SK-N-SH treated with all-trans-retinoic acid at 6 μM for 48 hours (cell line): ENCODE results near the gene KLHL14.

ENCODE experiments used
- ATAC-seq: fragments of 200-7000 bp; cut with Tn5 transposase; 3 replicates; pipeline ENCODE4 v1.9.1; 2020; ENCODE audit warnings: mild to moderate bottlenecking, moderate library complexity
- ARNTL ChIP-seq: fragments of 450-650 bp; formaldehyde crosslinking; IDR thresholded peaks from 2 replicates; pipeline ENCODE4 v1.5.0; 2020; ENCODE audit warnings: low read depth, mild to moderate bottlenecking, moderate library complexity, borderline replicate concordance
- CREB5 ChIP-seq: fragments of 250-450 bp; sonication (Bioruptor Pico); IDR thresholded peaks from 2 replicates; pipeline ENCODE4 v1.5.1; 2020; ENCODE audit warnings: low read depth, mild to moderate bottlenecking, moderate library complexity
- CSDC2 ChIP-seq: fragments of 250-450 bp; sonication (Bioruptor Pico); IDR thresholded peaks from 2 replicates; pipeline ENCODE4 v1.5.0; 2020; ENCODE audit warnings: mild to moderate bottlenecking, moderate library complexity
- CSRNP3 ChIP-seq: fragments of 250-450 bp; sonication (Bioruptor Pico); IDR thresholded peaks from 2 replicates; pipeline ENCODE4 v1.5.1; 2021; ENCODE audit warnings: mild to moderate bottlenecking, moderate library complexity
- ESRRG ChIP-seq: fragments of 250-450 bp; sonication (Bioruptor Pico); IDR thresholded peaks from 2 replicates; pipeline ENCODE4 v1.6.1; 2021; ENCODE audit warnings: mild to moderate bottlenecking
- GLIS3 ChIP-seq: fragments of 250-450 bp; sonication (Bioruptor Pico); IDR thresholded peaks from 2 replicates; pipeline ENCODE4 v1.5.0; 2020; ENCODE audit warnings: mild to moderate bottlenecking, moderate library complexity
- ISL1 ChIP-seq: fragments of 250-450 bp; sonication (Bioruptor Pico); IDR thresholded peaks from 2 replicates; pipeline ENCODE4 v2.1.2; 2022; ENCODE audit warnings: mild to moderate bottlenecking, moderate library complexity
- OSR1 ChIP-seq: fragments of 250-450 bp; sonication (Bioruptor Pico); IDR thresholded peaks from 2 replicates; pipeline ENCODE4 v1.8.0; 2022; ENCODE audit warnings: moderate library complexity, mild to moderate bottlenecking, inconsistent platforms
- PATZ1 ChIP-seq: fragments of 250-450 bp; sonication (Bioruptor Pico); IDR thresholded peaks from 2 replicates; pipeline ENCODE4 v1.8.0; 2020; ENCODE audit warnings: mild to moderate bottlenecking, moderate library complexity, borderline replicate concordance
- POU6F1 ChIP-seq: fragments of 250-450 bp; sonication (Bioruptor Pico); IDR thresholded peaks from 2 replicates; pipeline ENCODE4 v1.8.0; 2021; ENCODE audit warnings: low read depth, mild to moderate bottlenecking, moderate library complexity, borderline replicate concordance
- PPARA ChIP-seq: fragments of 250-450 bp; sonication (Bioruptor Pico); IDR thresholded peaks from 2 replicates; pipeline ENCODE4 v1.5.0; 2020; ENCODE audit warnings: mild to moderate bottlenecking, borderline replicate concordance
- RARB ChIP-seq: fragments of 250-450 bp; sonication (Bioruptor Pico); IDR thresholded peaks from 2 replicates; pipeline ENCODE4 v1.8.0; 2021; ENCODE audit warnings: mild to moderate bottlenecking, moderate library complexity
- SNAI2 ChIP-seq: fragments of 250-450 bp; sonication (Bioruptor Pico); IDR thresholded peaks from 2 replicates; pipeline ENCODE4 v1.5.0; 2020; ENCODE audit warnings: mild to moderate bottlenecking, moderate library complexity
- TCF4 ChIP-seq: fragments of 250-450 bp; sonication (Bioruptor Pico); IDR thresholded peaks from 2 replicates; pipeline ENCODE4 v1.8.0; 2021; ENCODE audit warnings: mild to moderate bottlenecking, moderate library complexity, borderline replicate concordance
- TOX ChIP-seq: fragments of 250-450 bp; sonication (Bioruptor Pico); IDR thresholded peaks from 2 replicates; pipeline ENCODE4 v1.8.0; 2021; ENCODE audit warnings: mild to moderate bottlenecking, moderate library complexity, borderline replicate concordance
- TSHZ2 ChIP-seq: fragments of 250-450 bp; sonication (Bioruptor Pico); IDR thresholded peaks from 2 replicates; pipeline ENCODE4 v1.5.0; 2020; ENCODE audit warnings: mild to moderate bottlenecking, moderate library complexity
- ZC3H10 ChIP-seq: fragments of 250-450 bp; sonication (Bioruptor Pico); IDR thresholded peaks from 2 replicates; pipeline ENCODE4 v1.5.1; 2021; ENCODE audit warnings: mild to moderate bottlenecking, moderate library complexity
- ZFP3 ChIP-seq: fragments of 250-450 bp; sonication (Bioruptor Pico); IDR thresholded peaks from 2 replicates; pipeline ENCODE4 v1.5.0; 2020; ENCODE audit warnings: mild to moderate bottlenecking, moderate library complexity
- ZFP30 ChIP-seq: fragments of 450-650 bp; formaldehyde crosslinking; IDR thresholded peaks from 2 replicates; pipeline ENCODE4 v1.5.0; 2022; ENCODE audit warnings: mild to moderate bottlenecking, moderate library complexity
- ZNF565 ChIP-seq: fragments of 450-650 bp; formaldehyde crosslinking; conservative IDR thresholded peaks from 2 replicates; pipeline ENCODE4 v1.5.0; 2020; ENCODE audit warnings: low read depth, mild to moderate bottlenecking, moderate library complexity
- ZNF70 ChIP-seq: fragments of 450-650 bp; formaldehyde crosslinking; IDR thresholded peaks from 2 replicates; pipeline ENCODE4 v1.5.0; 2020; ENCODE audit warnings: mild to moderate bottlenecking, moderate library complexity

Gene KLHL14

GRCh38 chr18:32815881-32816280, 43.1 kb upstream of the KLHL14 start:
- TF ChIP-seq PPARA (CRISPR knock-in tag) (no peak), ZC3H10 (CRISPR knock-in tag) (no peak), ZNF565 (CRISPR knock-in tag) (no peak), TCF4 (no peak), CSDC2 (CRISPR knock-in tag) (no peak), OSR1 (no peak), TSHZ2 (no peak), GLIS3 (CRISPR knock-in tag) (no peak), ARNTL (CRISPR knock-in tag) (no peak), ZFP3 (no peak), TOX (CRISPR knock-in tag) (no peak), POU6F1 (CRISPR knock-in tag) (no peak), RARB (CRISPR knock-in tag) (no peak), PATZ1 (CRISPR knock-in tag) (no peak)
- ATAC-seq, result no peak

- no peak for ATAC-seq
Measured at GRCh38 chr18:32812342-32812741, 39.5 kb upstream of the KLHL14 start.

More at GRCh38 chr18:32812342-32812741, 39.5 kb upstream of the KLHL14 start:
- TF ChIP-seq RARB (CRISPR knock-in tag), result no peak
- no peak for TF ChIP-seq POU6F1 (CRISPR knock-in tag)
- TF ChIP-seq GLIS3 (CRISPR knock-in tag), result no peak
- no peak for TF ChIP-seq ZFP30 (CRISPR knock-in tag)
- TF ChIP-seq CSRNP3 (CRISPR knock-in tag), result no peak
- TF ChIP-seq ARNTL (CRISPR knock-in tag), result no peak
- no peak for TF ChIP-seq PPARA (CRISPR knock-in tag)
- TF ChIP-seq ESRRG (CRISPR knock-in tag), result no peak
- TF ChIP-seq OSR1, result no peak
- TF ChIP-seq PATZ1 (CRISPR knock-in tag), result no peak
- no peak for TF ChIP-seq TSHZ2
- no peak for TF ChIP-seq ZNF70
- no peak for TF ChIP-seq SNAI2 (CRISPR knock-in tag)
- no peak for TF ChIP-seq CSDC2 (CRISPR knock-in tag)
- TF ChIP-seq CREB5, result no peak
- TF ChIP-seq TOX (CRISPR knock-in tag), result no peak
- TF ChIP-seq ZC3H10 (CRISPR knock-in tag), result no peak
- TF ChIP-seq ZNF565 (CRISPR knock-in tag), result no peak
- no peak for TF ChIP-seq ZFP3
- no peak for TF ChIP-seq ISL1 (CRISPR knock-in tag)
